Mesenchymal stem cell (in vitro differentiated cells and primary cell): ENCODE measurements around the gene BLMH.

Source experiments
- DNase-seq: peaks from one replicate; pipeline ENCODE4 v3.0.0-alpha.2; 2013
- H2AFZ ChIP-seq: one replicate; pipeline ENCODE4 v1.6.1; 2013; ENCODE audit warnings: low read depth, mild to moderate bottlenecking, control low read depth, inconsistent platforms, low read length, moderate library complexity
- H2AK5ac ChIP-seq: 2 replicates; pipeline ENCODE4 v1.6.1; 2013; ENCODE audit warnings: low read length, moderate library complexity, mild to moderate bottlenecking, inconsistent platforms; ENCODE audit not compliant: severe bottlenecking
- H2BK120ac ChIP-seq: one replicate; pipeline ENCODE4 v1.6.1; 2013; ENCODE audit warnings: low read depth, mild to moderate bottlenecking, inconsistent platforms, low read length, moderate library complexity
- H2BK12ac ChIP-seq, 2 experiments: one replicate each; pipeline ENCODE4 v1.6.1; 2013; ENCODE audit warnings: inconsistent platforms in 2 of 2, low read length in 2 of 2, mild to moderate bottlenecking in 2 of 2, moderate library complexity in 2 of 2, control low read depth in 1 of 2
- H2BK15ac ChIP-seq: one replicate; pipeline ENCODE4 v1.6.1; 2013; ENCODE audit warnings: mild to moderate bottlenecking, low read depth, inconsistent platforms; ENCODE audit not compliant: poor library complexity, severe bottlenecking
- H2BK5ac ChIP-seq: 2 replicates; pipeline ENCODE4 v1.6.1; 2013; ENCODE audit warnings: low read depth, mild to moderate bottlenecking, low read length, control low read depth, inconsistent platforms; ENCODE audit not compliant: poor library complexity, severe bottlenecking
- H3K14ac ChIP-seq, 2 experiments: one replicate each; pipeline ENCODE4 v1.6.1; 2013; ENCODE audit warnings: inconsistent platforms in 2 of 2, low read length in 2 of 2, control low read depth in 1 of 2, mild to moderate bottlenecking in 1 of 2, moderate library complexity in 1 of 2
- H3K18ac ChIP-seq, 2 experiments: one replicate each; pipeline ENCODE4 v1.6.1; 2013; ENCODE audit warnings: inconsistent platforms in 2 of 2, low read length in 2 of 2, control low read depth in 1 of 2, low read depth in 1 of 2, mild to moderate bottlenecking in 1 of 2
- H3K23ac ChIP-seq, 2 experiments: one replicate each; pipeline ENCODE4 v1.6.1; 2013; ENCODE audit warnings: inconsistent platforms in 2 of 2, low read length in 2 of 2, mild to moderate bottlenecking in 2 of 2, moderate library complexity in 2 of 2, control low read depth in 1 of 2
- H3K27ac ChIP-seq: 2 replicates; pipeline ENCODE4 v1.5.1; 2013; ENCODE audit warnings: mild to moderate bottlenecking, moderate library complexity, low read length, control low read depth, inconsistent platforms; ENCODE audit not compliant: poor library complexity, severe bottlenecking
- H3K27me3 ChIP-seq, 2 experiments: 2 replicates each; pipeline versions ENCODE4 v1.6.1 to v1.7.0; 2013; ENCODE audit warnings: low read length in 2 of 2, mild to moderate bottlenecking in 2 of 2, moderate library complexity in 2 of 2, control low read depth in 1 of 2, inconsistent platforms in 1 of 2; ENCODE audit not compliant: control insufficient read depth in 1 of 2, insufficient read depth in 1 of 2
- H3K36me3 ChIP-seq, 2 experiments: 2 replicates each; pipeline versions ENCODE4 v1.6.1 to v1.7.0; 2013; ENCODE audit warnings: low read length in 2 of 2, control low read depth in 1 of 2, inconsistent platforms in 1 of 2, low read depth in 1 of 2, mild to moderate bottlenecking in 1 of 2; ENCODE audit not compliant: insufficient read depth in 2 of 2, control insufficient read depth in 1 of 2
- H3K4ac ChIP-seq, 2 experiments: one replicate each; pipeline ENCODE4 v1.6.1; 2013; ENCODE audit warnings: inconsistent platforms in 2 of 2, low read length in 2 of 2, mild to moderate bottlenecking in 2 of 2, moderate library complexity in 2 of 2, control low read depth in 1 of 2, low read depth in 1 of 2
- H3K4me1 ChIP-seq: 2 replicates; pipeline ENCODE4 v1.6.1; 2013; ENCODE audit warnings: low read depth, low read length, control low read depth; ENCODE audit not compliant: control insufficient read depth, insufficient read depth
- H3K4me2 ChIP-seq: 2 replicates; pipeline ENCODE4 v1.6.1; 2013; ENCODE audit warnings: low read length, mild to moderate bottlenecking, inconsistent platforms; ENCODE audit not compliant: poor library complexity, severe bottlenecking
- H3K4me3 ChIP-seq, 2 experiments: 2 replicates each; pipeline versions ENCODE4 v1.5.1 to v1.7.0; 2013; ENCODE audit warnings: low read length in 2 of 2, mild to moderate bottlenecking in 2 of 2, control low read depth in 1 of 2, low read depth in 1 of 2; ENCODE audit not compliant: insufficient read depth in 1 of 2
- H3K79me1 ChIP-seq: replicated peaks from 2 replicates; pipeline ENCODE4 v1.6.1; 2013; ENCODE audit warnings: mild to moderate bottlenecking, control low read depth, low read length, inconsistent platforms; ENCODE audit not compliant: poor library complexity, severe bottlenecking
- H3K9ac ChIP-seq: 2 replicates; pipeline ENCODE4 v1.7.0; 2013; ENCODE audit warnings: mild to moderate bottlenecking, low read length, moderate library complexity
- H3K9me3 ChIP-seq: 2 replicates; pipeline ENCODE4 v1.7.0; 2013; ENCODE audit warnings: mild to moderate bottlenecking, low read length; ENCODE audit not compliant: control insufficient read depth
- H4K8ac ChIP-seq: one replicate; pipeline ENCODE4 v1.6.1; 2013; ENCODE audit warnings: inconsistent platforms, mild to moderate bottlenecking, low read length, moderate library complexity
- H4K91ac ChIP-seq: one replicate; pipeline ENCODE4 v1.6.1; 2013; ENCODE audit warnings: mild to moderate bottlenecking, low read length, inconsistent platforms
- WGBS: methylation state at CpG from one replicate; pipeline ENCODE4 v1.1.7; 2013; ENCODE audit warnings: mixed read lengths; 5-methylcytosine and 5-hydroxymethylcytosine counted together

The BLMH gene

GRCh38 chr17:30275911-30276310 is 15.8 kb downstream of the BLMH start:
- H3K23ac ChIP-seq, result no peak overlapping the region
- no peak overlapping the region for H2AFZ ChIP-seq
- no peak overlapping the region for H2AK5ac ChIP-seq
- H4K91ac ChIP-seq, result no peak overlapping the region
- no peak overlapping the region for H2BK120ac ChIP-seq
- no peak overlapping the region for H2BK12ac ChIP-seq
- peaks cover 10 to 85% of the 10 kb centered on the region in 2 experiments for H3K36me3 ChIP-seq
- no peak overlapping the region for H2BK5ac ChIP-seq
- no peak overlapping the region for H3K14ac ChIP-seq
- WGBS, result 88% methylated on average over 1 of the region's 2 CpGs
- no peaks in the 10 kb centered on the region for H3K27me3 ChIP-seq
- H4K8ac ChIP-seq, result no peak overlapping the region
- H3K4me2 ChIP-seq, result no peak overlapping the region
- H2BK15ac ChIP-seq, result no peak overlapping the region
- no peaks in the 10 kb centered on the region for H3K9me3 ChIP-seq
- no peak overlapping the region for H3K18ac ChIP-seq
- H3K4me3 ChIP-seq, result no peak overlapping the region
- H3K79me1 ChIP-seq, result peaks cover 7% of the 10 kb centered on the region
- H3K4ac ChIP-seq, result no peak overlapping the region
- DNase-seq, result no peak
- H3K27ac ChIP-seq, result no peak overlapping the region
- H3K9ac ChIP-seq, result no peak overlapping the region
- H3K4me1 ChIP-seq, result peaks cover 7% of the 10 kb centered on the region

- Histone ChIP-seq H2BK120ac (no peak overlapping the region), H3K4me1 (peaks cover 7% of the 10 kb centered on the region), H2AFZ (no peak overlapping the region), H3K18ac (no peak overlapping the region), H3K14ac (no peak overlapping the region), H3K9me3 (no peaks in the 10 kb centered on the region), H3K27me3 (no peaks in the 10 kb centered on the region), H2AK5ac (no peak overlapping the region), H3K23ac (no peak overlapping the region), H3K9ac (no peak overlapping the region), H4K91ac (no peak overlapping the region), H3K79me1 (peaks cover 5% of the 10 kb centered on the region), H2BK12ac (no peak overlapping the region), H2BK5ac (no peak overlapping the region), H3K4ac (no peak overlapping the region), H3K4me2 (no peak overlapping the region), H3K36me3 (peaks cover 6 to 84% of the 10 kb centered on the region in 2 experiments), H3K27ac (no peak overlapping the region), H3K4me3 (no peak overlapping the region), H4K8ac (no peak overlapping the region), H2BK15ac (no peak overlapping the region)
- WGBS, result 90% methylated on average over 3 of the region's 3 CpGs
- DNase-seq, result no peak
Observed at GRCh38 chr17:30274887-30275286, 16.9 kb downstream of the BLMH start.

- H2BK15ac ChIP-seq, result no peak overlapping the region
- no peak overlapping the region for H2BK12ac ChIP-seq
- H3K23ac ChIP-seq, result no peak overlapping the region
- H3K4me2 ChIP-seq, result no peak overlapping the region
- no peak for DNase-seq
- no peaks in the 10 kb centered on the region for H3K9me3 ChIP-seq
- peaks cover 5% of the 10 kb centered on the region for H3K79me1 ChIP-seq
- H2AFZ ChIP-seq, result no peak overlapping the region
- no peak overlapping the region for H3K18ac ChIP-seq
- H2BK5ac ChIP-seq, result no peak overlapping the region
- no peak overlapping the region for H3K14ac ChIP-seq
- no peak overlapping the region for H3K4ac ChIP-seq
- no peak overlapping the region for H2BK120ac ChIP-seq
- peaks cover 7% of the 10 kb centered on the region for H3K4me1 ChIP-seq
- 100% methylated on average over 3 of the region's 6 CpGs for WGBS
- H3K27me3 ChIP-seq, result no peaks in the 10 kb centered on the region
- H2AK5ac ChIP-seq, result no peak overlapping the region
- H4K91ac ChIP-seq, result no peak overlapping the region
- H3K4me3 ChIP-seq, result no peak overlapping the region
- H3K9ac ChIP-seq, result no peak overlapping the region
- H4K8ac ChIP-seq, result no peak overlapping the region
- peaks cover 5 to 78% of the 10 kb centered on the region in 2 experiments for H3K36me3 ChIP-seq
- peak overlapping the region; percentile 18 for H3K27ac ChIP-seq
Observed at GRCh38 chr17:30273373-30273772, 18.4 kb downstream of the BLMH start.

GRCh38 chr17:30271102-30271501 is 20.6 kb downstream of the BLMH start:
- Histone ChIP-seq H3K79me1 (peaks cover 10% of the 10 kb centered on the region), H2AK5ac (no peak overlapping the region), H2BK120ac (no peak overlapping the region), H4K8ac (no peak overlapping the region), H2BK12ac (no peak overlapping the region), H3K9ac (no peak overlapping the region), H3K18ac (no peak overlapping the region), H3K27ac (peak overlapping the region; percentile 81), H2BK5ac (no peak overlapping the region), H3K4me1 (peaks cover 10% of the 10 kb centered on the region), H3K36me3 (peaks cover 10 to 77% of the 10 kb centered on the region in 2 experiments), H2BK15ac (no peak overlapping the region), H3K4ac (no peak overlapping the region), H2AFZ (no peak overlapping the region), H3K27me3 (no peaks in the 10 kb centered on the region), H3K9me3 (no peaks in the 10 kb centered on the region), H3K4me2 (peak overlapping the region; percentile 10), H3K14ac (no peak overlapping the region), H3K23ac (no peak overlapping the region), H3K4me3 (no peak overlapping the region), H4K91ac (no peak overlapping the region)
- WGBS, result 47% methylated on average over 2 of the region's 6 CpGs
- peak; percentile 71 for DNase-seq
